Measurements from ENCODE around the gene E2F4.

GRCh38 chr16:67194260-67194659, 2.3 kb downstream of the E2F4 start:
- no peak for TF ChIP-seq ZNF274 (IDR thresholded peaks at IDR 0.05; ENCODE audit: low read depth, low read length)
- TF ChIP-seq SUZ12 (IDR thresholded peaks at IDR 0.05; ENCODE audit: extremely low read depth, insufficient read depth, insufficient read length) = no peak
- no peak for TF ChIP-seq YY1 (IDR thresholded peaks at IDR 0.05; ENCODE audit: insufficient read depth, insufficient read length)

Data from NT2/D1 (cell line).